Fibroblast of lung (primary cell): ENCODE data around the gene ELFN1. TPM values are rescaled to one million over a fixed set of nuclear protein-coding genes. Genes with fewer than 3 reads are reported as not detected.

ENCODE experiments used
- DNase-seq, 2 donors: peaks; one replicate each; pipeline versions ENCODE4 v3.0.0 to v3.0.0-alpha.2; 2010; ENCODE audit warnings: low read depth in 2 of 2
- H2AFZ ChIP-seq: 2 replicates; pipeline ENCODE4 v1.5.1; 2012; ENCODE audit warnings: low read length, control low read depth, inconsistent platforms
- H3K27ac ChIP-seq: 2 replicates; pipeline ENCODE4 v1.5.1; 2011; ENCODE audit warnings: low read length, control low read depth; ENCODE audit not compliant: insufficient read depth
- H3K27me3 ChIP-seq: 2 replicates; pipeline ENCODE4 v1.5.1; 2011; ENCODE audit warnings: mild to moderate bottlenecking, low read length; ENCODE audit not compliant: control insufficient read depth, insufficient read depth
- H3K36me3 ChIP-seq: 2 replicates; pipeline ENCODE4 v1.5.1; 2011; ENCODE audit warnings: low read length; ENCODE audit not compliant: control insufficient read depth, insufficient read depth
- H3K4me1 ChIP-seq: 2 replicates; pipeline ENCODE4 v1.5.1; 2011; ENCODE audit warnings: low read length; ENCODE audit not compliant: control insufficient read depth, insufficient read depth; ENCODE audit errors: extremely low read depth
- H3K4me2 ChIP-seq: 2 replicates; pipeline ENCODE4 v1.5.1; 2011; ENCODE audit warnings: low read length, control low read depth; ENCODE audit not compliant: insufficient read depth; ENCODE audit errors: extremely low read depth
- H3K4me3 ChIP-seq, 4 experiments: fragments of 200-600 bp in 1 of 4; sonication (generic) in 1 of 4; replicated peaks in 1 of 4; 2 replicates each; pipeline ENCODE4 v1.5.1; 2011 to 2016; ENCODE audit warnings: low read length in 4 of 4, low read depth in 3 of 4, mild to moderate bottlenecking in 3 of 4, control low read depth in 2 of 4, inconsistent platforms in 1 of 4, mixed read lengths in 1 of 4; ENCODE audit not compliant: insufficient read depth in 1 of 4; ENCODE audit errors: control extremely low read depth in 1 of 4
- H3K79me2 ChIP-seq: 2 replicates; pipeline ENCODE4 v1.5.1; 2012; ENCODE audit warnings: mild to moderate bottlenecking, low read length, inconsistent platforms; ENCODE audit not compliant: control insufficient read depth, insufficient read depth
- H3K9ac ChIP-seq: 2 replicates; pipeline ENCODE4 v1.5.1; 2011; ENCODE audit warnings: mild to moderate bottlenecking, low read length, control low read depth; ENCODE audit not compliant: insufficient read depth
- H3K9me3 ChIP-seq: 2 replicates; pipeline ENCODE4 v1.5.1; 2012; ENCODE audit warnings: low read depth, low read length; ENCODE audit not compliant: control insufficient read depth, insufficient read depth
- H4K20me1 ChIP-seq: 2 replicates; pipeline ENCODE4 v1.5.1; 2011; ENCODE audit warnings: low read length; ENCODE audit not compliant: control insufficient read depth, insufficient read depth; ENCODE audit errors: extremely low read depth
- EZH2 ChIP-seq: IDR thresholded peaks from 2 replicates; pipeline ENCODE4 v1.5.1; 2012; ENCODE audit warnings: low read length, control low read depth, mild to moderate bottlenecking; ENCODE audit errors: missing control alignments
- polyA plus RNA-seq, 2 donors: library from polyadenylated mRNA; depleted of rRNA in 1 of 2; stranded (reverse) in 1 of 2; unstranded in 1 of 2; fragments of >200 nt; gene quantifications; 2 replicates each; pipeline ENCODE4 v1.2.1, GENCODE V29; 2011 to 2012; ENCODE audit warnings: missing spikeins in 1 of 2
- total RNA-seq: library from RNA; depleted of rRNA; stranded (reverse); fragments of >200 nt; gene quantifications from 2 replicates; pipeline ENCODE4 v1.2.1, GENCODE V29; 2014
- TF ChIP-seq, protein P1 (sequence below), 2 donors: IDR thresholded peaks in 1 of 2; conservative IDR thresholded peaks in 1 of 2; 1 replicate in 1 of 2; 2 replicates in 1 of 2; pipeline ENCODE4 v1.5.1; 2011 to 2012; ENCODE audit warnings: low read length in 2 of 2, control low read depth in 1 of 2, inconsistent platforms in 1 of 2, low read depth in 1 of 2, mild to moderate bottlenecking in 1 of 2

The ELFN1 gene
- total and polyA plus RNA-seq, 2 donors (not counting 1 experiment from before 2014, with no cell fraction given): 0.16 to 0.33 TPM

GRCh38 chr7:1651891-1652290 is 18.2 kb upstream of the ELFN1 start:
- no peaks in the 10 kb centered on the region for H3K79me2 ChIP-seq
- no peaks in the 10 kb centered on the region for H3K9me3 ChIP-seq
- H3K4me3 ChIP-seq: no peak overlapping the region
- H3K4me1 ChIP-seq: no peaks in the 10 kb centered on the region
- no peak overlapping the region for H3K9ac ChIP-seq
- H3K27me3 ChIP-seq: peaks cover 16% of the 10 kb centered on the region
- H3K4me2 ChIP-seq: no peak overlapping the region
- H4K20me1 ChIP-seq: no peaks in the 10 kb centered on the region
- no peak overlapping the region for H2AFZ ChIP-seq
- no peaks in the 10 kb centered on the region for H3K36me3 ChIP-seq
- no peak for DNase-seq
- H3K27ac ChIP-seq: no peak overlapping the region
- TF ChIP-seq EZH2: no peak
- TF ChIP-seq, protein P1, sequence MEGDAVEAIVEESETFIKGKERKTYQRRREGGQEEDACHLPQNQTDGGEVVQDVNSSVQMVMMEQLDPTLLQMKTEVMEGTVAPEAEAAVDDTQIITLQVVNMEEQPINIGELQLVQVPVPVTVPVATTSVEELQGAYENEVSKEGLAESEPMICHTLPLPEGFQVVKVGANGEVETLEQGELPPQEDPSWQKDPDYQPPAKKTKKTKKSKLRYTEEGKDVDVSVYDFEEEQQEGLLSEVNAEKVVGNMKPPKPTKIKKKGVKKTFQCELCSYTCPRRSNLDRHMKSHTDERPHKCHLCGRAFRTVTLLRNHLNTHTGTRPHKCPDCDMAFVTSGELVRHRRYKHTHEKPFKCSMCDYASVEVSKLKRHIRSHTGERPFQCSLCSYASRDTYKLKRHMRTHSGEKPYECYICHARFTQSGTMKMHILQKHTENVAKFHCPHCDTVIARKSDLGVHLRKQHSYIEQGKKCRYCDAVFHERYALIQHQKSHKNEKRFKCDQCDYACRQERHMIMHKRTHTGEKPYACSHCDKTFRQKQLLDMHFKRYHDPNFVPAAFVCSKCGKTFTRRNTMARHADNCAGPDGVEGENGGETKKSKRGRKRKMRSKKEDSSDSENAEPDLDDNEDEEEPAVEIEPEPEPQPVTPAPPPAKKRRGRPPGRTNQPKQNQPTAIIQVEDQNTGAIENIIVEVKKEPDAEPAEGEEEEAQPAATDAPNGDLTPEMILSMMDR (conservative IDR thresholded peaks at IDR 0.05 in 1 of 2, IDR thresholded peaks at IDR 0.05 in 1 of 2; ENCODE audit: low read depth in 1 of 2, low read length in 2 of 2): no peak

DNA sequence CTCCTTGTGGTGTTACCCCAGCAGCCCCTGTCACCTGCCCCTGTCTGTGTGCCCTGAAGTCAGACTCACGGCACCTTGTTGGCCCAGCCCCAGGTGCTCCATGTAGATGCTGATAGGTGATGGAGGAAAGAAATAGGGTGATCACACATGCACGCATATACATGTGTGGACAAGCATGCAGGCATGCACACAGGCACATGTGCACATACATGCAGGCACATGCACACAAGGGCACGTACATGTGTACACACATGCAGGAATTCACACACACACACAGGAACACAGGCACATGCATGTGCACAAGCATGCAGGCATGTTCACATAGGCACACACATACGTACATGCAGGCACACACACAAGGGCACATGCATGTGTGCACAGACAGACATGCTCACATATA is 16.6 kb upstream of the ELFN1 start:
- Histone ChIP-seq H3K27ac (no peak overlapping the region), H2AFZ (no peak overlapping the region), H3K27me3 (peaks cover 4% of the 10 kb centered on the region), H4K20me1 (no peaks in the 10 kb centered on the region), H3K9ac (no peak overlapping the region), H3K4me3 (no peak overlapping the region), H3K79me2 (no peaks in the 10 kb centered on the region), H3K4me1 (no peaks in the 10 kb centered on the region), H3K9me3 (no peaks in the 10 kb centered on the region), H3K36me3 (no peaks in the 10 kb centered on the region), H3K4me2 (no peak overlapping the region)
- DNase-seq: no peak
- TF ChIP-seq, protein P1 (conservative IDR thresholded peaks at IDR 0.05 in 1 of 2, IDR thresholded peaks at IDR 0.05 in 1 of 2; ENCODE audit: low read depth in 1 of 2, low read length in 2 of 2): no peak

- no peaks in the 10 kb centered on the region for H3K36me3 ChIP-seq
- H3K9ac ChIP-seq: no peak overlapping the region
- H3K9me3 ChIP-seq: no peaks in the 10 kb centered on the region
- no peak overlapping the region for H3K27ac ChIP-seq
- no peaks in the 10 kb centered on the region for H3K79me2 ChIP-seq
- H2AFZ ChIP-seq: no peak overlapping the region
- H3K4me3 ChIP-seq: no peak overlapping the region
- H4K20me1 ChIP-seq: no peaks in the 10 kb centered on the region
- H3K27me3 ChIP-seq: no peaks in the 10 kb centered on the region
- H3K4me1 ChIP-seq: no peaks in the 10 kb centered on the region
- no peak overlapping the region for H3K4me2 ChIP-seq
- no peak for DNase-seq
- TF ChIP-seq, protein P1 (conservative IDR thresholded peaks at IDR 0.05 in 1 of 2, IDR thresholded peaks at IDR 0.05 in 1 of 2; ENCODE audit: low read depth in 1 of 2, low read length in 2 of 2): no peak
- TF ChIP-seq EZH2: no peak
Measured at GRCh38 chr7:1654111-1654510, 16.0 kb upstream of the ELFN1 start.
